H1 (cell line): ENCODE results near the gene INPP4B.

ENCODE experiments used
- CBX5 ChIP-seq: fragments of 300-800, 300-1000 bp; sonication (generic); IDR thresholded peaks from 2 replicates; pipeline ENCODE4 v1.7.1; 2016; ENCODE audit warnings: antibody characterized with exemption, low read length, low read depth
- EP300 ChIP-seq, 2 experiments: IDR thresholded peaks; 1 replicate in 1 of 2; 2 replicates in 1 of 2; pipeline ENCODE4 v1.6.1; 2011 to 2012; ENCODE audit warnings: low read depth in 2 of 2, low read length in 2 of 2, mild to moderate bottlenecking in 2 of 2, borderline replicate concordance in 1 of 2, inconsistent platforms in 1 of 2, moderate library complexity in 1 of 2
- RAD21 ChIP-seq, 2 experiments: IDR thresholded peaks in 1 of 2; conservative IDR thresholded peaks in 1 of 2; 2 replicates each; pipeline ENCODE4 v1.6.1; 2011; ENCODE audit warnings: low read depth in 2 of 2, low read length in 2 of 2, improper control_type of control experiment in 1 of 2, inconsistent platforms in 1 of 2, mild to moderate bottlenecking in 1 of 2, moderate library complexity in 1 of 2

DNA sequence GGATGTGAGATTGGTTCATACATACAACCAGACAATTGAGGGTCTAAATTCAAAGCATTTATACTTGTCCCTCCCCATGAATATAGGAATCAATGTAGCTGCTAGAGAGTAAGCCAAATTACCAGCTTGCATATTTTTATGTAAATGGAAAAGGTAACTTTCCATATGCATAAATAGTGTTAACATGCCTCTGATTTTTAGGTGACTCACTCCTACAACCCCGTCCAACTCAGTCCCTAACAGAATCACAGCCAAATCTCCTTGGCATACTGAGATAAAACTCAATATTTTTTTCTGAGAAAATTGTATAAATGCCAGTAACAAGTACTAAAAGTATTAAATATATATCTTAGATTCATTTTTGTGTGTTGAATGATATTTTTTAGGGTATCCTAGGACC is 67.2 kb downstream of the INPP4B start:
- TF ChIP-seq CBX5 = no peak
- TF ChIP-seq RAD21 (IDR thresholded peaks at IDR 0.05 in 1 of 2, conservative IDR thresholded peaks at IDR 0.05 in 1 of 2; ENCODE audit: low read depth in 2 of 2, low read length in 2 of 2) = no peak
- no peak for TF ChIP-seq EP300 (IDR thresholded peaks at IDR 0.05; ENCODE audit: borderline replicate concordance in 1 of 2, low read depth in 2 of 2, low read length in 2 of 2)
